GM12872 (cell line): Measurements from ENCODE around the gene MDM4.

Experiments
- TF ChIP-seq, protein P1 (sequence below): IDR thresholded peaks from 3 replicates; pipeline ENCODE4 v1.5.1; 2011; ENCODE audit warnings: low read depth, mild to moderate bottlenecking, low read length, moderate library complexity; ENCODE audit not compliant: insufficient read depth

The MDM4 gene

DNA sequence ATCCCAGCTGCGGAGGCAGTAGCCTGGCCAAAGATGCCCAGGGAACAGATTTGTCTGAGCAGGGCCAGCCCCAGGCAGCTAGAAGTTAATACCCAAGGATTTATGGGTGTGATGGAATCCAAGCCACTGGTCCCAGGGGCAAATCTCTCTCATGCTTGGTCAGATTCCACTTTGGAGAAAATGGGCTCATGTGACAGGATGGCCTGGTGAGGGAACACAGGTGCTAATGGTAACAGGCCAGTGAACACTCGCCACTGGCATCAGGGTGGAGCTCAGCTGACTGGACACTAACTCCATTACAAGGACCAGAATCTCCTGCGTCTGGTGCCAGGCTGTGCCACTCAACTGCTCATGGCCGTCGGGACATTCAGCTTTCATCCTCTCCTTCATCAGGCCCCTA, 12.0 kb downstream of the MDM4 start:
- TF ChIP-seq, protein P1, sequence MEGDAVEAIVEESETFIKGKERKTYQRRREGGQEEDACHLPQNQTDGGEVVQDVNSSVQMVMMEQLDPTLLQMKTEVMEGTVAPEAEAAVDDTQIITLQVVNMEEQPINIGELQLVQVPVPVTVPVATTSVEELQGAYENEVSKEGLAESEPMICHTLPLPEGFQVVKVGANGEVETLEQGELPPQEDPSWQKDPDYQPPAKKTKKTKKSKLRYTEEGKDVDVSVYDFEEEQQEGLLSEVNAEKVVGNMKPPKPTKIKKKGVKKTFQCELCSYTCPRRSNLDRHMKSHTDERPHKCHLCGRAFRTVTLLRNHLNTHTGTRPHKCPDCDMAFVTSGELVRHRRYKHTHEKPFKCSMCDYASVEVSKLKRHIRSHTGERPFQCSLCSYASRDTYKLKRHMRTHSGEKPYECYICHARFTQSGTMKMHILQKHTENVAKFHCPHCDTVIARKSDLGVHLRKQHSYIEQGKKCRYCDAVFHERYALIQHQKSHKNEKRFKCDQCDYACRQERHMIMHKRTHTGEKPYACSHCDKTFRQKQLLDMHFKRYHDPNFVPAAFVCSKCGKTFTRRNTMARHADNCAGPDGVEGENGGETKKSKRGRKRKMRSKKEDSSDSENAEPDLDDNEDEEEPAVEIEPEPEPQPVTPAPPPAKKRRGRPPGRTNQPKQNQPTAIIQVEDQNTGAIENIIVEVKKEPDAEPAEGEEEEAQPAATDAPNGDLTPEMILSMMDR, result no peak

DNA sequence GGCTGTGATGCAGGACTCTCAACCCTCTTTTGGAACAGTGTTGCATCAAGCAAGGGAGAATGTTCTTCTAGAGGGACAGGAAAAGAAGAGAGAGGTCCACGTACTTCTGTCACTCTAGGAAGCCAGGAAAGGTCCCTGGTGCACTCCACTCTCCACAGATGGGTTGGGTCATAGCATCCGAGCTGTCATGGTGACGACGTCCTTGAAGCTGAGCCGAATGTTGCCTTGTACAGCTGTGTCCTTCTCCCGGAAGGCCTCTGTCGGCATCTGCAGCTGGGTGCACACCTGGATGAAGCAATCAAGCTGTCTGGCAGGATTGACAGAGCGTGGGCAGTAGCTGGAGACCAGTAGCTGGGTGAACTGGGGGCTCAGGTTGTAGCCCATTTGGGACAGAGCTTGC, 12.5 kb downstream of the MDM4 start:
- TF ChIP-seq, protein P1, result no peak

DNA sequence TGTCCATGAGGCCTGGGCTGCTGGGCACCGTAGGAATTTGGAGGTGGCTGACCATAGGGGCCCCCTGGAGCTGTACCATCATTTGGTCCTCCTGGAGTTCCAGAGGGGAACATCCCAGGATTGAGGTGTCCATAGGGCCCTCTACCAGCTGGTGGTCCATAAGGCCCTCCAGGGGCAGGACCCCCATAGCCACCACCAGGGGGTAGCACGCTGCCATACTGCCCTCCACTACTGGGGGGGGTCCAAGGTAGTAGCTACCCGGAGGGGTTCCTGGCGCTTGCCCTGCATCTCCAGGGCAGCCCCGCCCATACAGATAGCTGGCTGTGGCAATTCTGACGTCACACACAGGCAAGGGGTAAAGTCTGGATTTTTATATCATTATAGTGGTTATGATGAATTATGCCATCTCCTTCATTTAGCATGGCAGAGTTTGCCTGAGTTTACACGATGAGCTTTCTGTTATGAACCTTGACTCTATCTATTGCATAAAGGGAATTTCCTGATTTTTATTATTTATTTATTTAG, 13.2 kb downstream of the MDM4 start:
- TF ChIP-seq, protein P1, result no peak

DNA sequence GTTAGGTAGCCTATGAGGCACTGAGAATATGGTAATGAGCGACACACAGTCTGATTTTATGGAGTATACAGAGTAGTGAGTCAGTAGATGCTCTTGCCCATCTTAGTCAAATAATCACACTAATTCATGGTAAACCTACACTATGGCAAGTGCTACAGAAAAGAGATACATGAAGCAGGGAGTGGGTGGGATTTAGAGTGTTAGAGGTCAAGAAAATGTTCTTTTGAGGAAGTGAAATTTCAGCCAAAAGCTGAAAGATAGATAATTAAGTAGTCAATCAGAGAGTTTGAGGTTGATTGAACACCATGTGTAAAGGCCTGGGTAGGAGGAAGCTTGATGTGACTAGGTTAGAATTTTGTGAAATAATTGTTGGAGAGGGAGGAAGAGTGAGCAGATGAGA, 14.7 kb downstream of the MDM4 start:
- TF ChIP-seq, protein P1, result no peak

DNA sequence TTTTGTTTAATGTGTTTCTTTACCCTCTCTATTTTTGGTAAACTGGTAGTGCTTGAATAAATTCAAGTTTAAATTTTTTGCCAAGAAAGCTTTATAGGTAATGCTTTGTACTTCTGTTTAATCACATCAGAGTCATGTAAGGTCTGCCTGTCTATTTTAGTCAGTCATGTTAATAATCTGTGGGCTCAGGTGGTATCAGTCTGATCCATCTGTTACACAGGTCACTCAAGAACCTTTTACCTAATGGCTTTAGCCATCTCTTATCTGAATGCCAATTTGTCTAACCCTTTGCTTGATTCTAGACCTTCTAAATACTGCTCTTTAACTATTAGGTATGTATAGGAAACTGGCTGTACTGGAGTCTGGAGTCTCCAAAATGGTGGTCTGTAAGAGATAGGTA, 16.6 kb downstream of the MDM4 start:
- TF ChIP-seq, protein P1, result no peak

DNA sequence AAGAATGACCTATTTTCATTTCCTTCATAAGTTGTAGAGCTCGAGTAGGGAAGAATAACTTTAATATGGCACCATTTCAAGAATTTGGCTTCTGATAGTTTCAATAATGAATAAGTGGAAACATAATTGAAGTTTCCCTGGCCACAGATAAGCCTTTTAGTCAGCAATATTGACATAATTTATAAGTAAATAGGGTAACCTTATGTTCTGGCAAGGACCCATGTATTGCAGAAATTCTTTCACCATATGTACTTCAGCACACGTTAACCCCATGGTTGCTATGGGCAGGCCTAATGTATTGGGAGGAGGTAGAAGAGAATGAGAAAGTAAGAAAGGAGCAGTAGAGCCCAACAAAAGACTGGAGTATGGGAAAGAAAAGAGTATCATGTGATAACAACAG, 25.4 kb downstream of the MDM4 start:
- TF ChIP-seq, protein P1, result no peak

DNA sequence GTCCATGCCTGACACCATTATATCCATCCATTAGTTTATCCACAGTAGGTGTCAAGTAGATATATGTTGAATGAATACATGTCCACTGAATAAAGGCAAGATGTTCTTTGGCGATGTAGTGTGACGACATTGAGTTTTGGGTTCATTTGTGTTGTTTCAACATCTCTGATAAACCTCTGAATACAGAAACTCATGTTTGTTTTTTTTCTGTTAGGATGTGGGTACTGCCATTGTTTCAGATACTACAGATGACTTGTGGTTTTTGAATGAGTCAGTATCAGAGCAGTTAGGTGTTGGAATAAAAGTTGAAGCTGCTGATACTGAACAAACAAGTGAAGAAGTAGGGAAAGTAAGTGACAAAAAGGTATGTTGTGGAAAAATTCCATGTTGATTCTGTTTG, 28.1 kb downstream of the MDM4 start:
- TF ChIP-seq, protein P1, result no peak

DNA sequence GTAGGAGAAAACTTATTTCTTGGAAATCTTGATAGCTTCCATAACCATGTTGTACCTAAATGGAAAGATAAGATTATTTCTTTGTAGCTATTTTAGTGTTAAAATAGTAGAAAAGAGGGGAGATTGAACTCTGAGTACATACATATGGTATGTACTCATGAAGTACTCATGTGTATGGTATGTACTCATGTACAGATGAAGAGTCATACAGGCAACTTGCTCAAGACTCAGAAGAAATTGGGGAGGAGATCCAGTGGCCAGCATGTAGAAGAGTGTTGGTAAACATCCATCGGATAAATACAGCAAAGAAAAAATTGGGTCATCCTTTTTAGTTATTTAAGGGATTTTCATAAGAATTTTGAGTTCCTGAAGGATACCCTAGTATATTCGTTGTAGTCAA, 29.0 kb downstream of the MDM4 start:
- TF ChIP-seq, protein P1, result no peak
